ENCODE results near the gene F11R.

GRCh38 chr1:161017756-161018630, 3.0 kb downstream of the F11R start:
- TF ChIP-seq POLR2A (IDR thresholded peaks at IDR 0.05) (no peak), CTCF (IDR thresholded peaks at IDR 0.05) (no peak)

Measured in uterus (tissue), 2 donors.